Embryonic facial prominence (tissue), 1 donor: ENCODE results near the gene KNTC1.
"Not testable (repeated sequence)": the region's sequence is repeated elsewhere in the genome, so short reads cannot be mapped to it uniquely, and the experiment has no call there.

ENCODE experiments used
- DNase-seq: peaks from one replicate; pipeline ENCODE4 v3.0.0-alpha.2; 2016; ENCODE audit errors: extremely low spot score

Gene KNTC1

DNA sequence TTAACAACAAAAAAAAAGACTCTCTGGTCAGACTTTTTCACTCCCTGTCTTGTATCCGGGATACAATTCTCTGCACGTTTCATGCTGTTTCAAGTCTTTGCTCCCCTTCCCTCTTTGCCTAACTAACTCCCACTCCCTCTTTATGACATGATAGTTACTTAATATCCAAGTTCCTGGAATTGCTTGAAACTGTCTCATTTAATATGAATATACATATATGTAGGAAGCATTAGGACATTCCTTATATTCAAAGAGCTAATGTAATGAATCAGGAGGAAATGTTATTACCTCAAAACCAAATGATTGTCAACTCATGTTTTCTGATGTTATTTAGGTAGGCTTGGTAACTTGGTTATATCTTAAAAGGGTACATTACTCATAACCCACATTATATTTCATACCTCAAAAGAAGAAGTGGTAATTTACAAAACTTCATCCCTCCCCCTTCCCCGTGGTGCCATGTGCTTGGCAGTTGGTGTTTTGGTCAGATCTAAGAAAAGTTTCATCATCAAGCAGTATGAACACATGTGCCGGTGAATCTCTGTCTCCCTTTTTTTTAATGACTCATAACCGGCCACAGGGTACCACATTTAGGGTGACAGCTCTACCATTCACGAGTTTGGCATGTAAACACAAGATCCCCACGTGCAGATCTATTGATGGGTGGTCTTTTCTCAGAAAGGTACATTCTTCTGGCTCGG is 119.6 kb downstream of the KNTC1 start:
- DNase-seq = no peak

DNA sequence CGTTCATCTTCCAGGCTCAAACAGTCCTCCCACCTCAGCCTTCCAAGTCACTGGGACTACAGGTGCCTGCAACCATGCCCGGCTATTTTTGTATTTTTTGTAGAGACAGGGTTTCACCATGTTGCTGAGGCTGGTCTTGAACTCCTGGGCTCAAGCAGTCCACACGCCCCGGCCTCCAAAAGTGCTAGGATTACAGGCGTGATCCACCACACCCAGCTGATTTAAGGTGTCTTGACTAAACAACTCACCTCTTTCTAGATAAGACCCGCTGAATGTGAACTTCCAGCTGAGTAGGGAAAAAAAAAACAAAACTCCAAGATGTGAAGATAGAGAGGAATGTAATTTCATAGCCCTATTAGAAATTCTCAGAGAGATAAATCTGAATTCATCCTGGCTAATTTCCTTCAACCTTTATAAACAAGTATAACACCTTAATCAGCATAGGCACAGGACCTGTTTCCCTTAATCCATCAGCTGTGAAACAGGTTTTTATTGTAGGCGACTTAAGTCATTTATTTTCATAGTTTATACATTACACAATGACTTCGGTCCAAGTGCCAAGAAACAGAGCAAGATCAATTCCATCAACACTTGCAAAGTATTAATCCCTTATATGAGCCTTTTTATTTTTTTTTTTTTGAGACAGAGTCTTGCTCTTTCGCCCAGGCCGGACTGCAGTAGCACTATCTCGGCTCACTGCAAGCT is 124.6 kb downstream of the KNTC1 start:
- DNase-seq = no peak

DNA sequence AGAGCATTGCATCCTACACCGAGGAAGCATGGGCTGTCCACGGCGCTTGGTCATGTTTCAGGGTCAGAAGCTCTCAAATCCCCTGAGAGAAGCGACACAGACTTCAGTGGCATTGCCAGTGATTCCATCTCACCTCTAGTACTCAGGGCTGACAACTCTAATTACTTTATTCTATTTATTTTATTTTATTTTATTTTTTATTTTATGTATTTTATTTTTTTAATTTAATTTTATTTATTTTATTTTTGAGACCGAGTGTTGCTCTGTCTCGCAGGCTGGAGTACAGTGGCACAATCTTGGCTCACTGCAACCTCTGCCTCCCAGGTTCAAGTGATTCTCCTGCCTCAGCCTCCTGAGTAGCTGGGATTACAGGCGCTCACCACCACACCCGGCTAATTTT is 126.2 kb downstream of the KNTC1 start:
- DNase-seq = not testable (repeated sequence)

DNA sequence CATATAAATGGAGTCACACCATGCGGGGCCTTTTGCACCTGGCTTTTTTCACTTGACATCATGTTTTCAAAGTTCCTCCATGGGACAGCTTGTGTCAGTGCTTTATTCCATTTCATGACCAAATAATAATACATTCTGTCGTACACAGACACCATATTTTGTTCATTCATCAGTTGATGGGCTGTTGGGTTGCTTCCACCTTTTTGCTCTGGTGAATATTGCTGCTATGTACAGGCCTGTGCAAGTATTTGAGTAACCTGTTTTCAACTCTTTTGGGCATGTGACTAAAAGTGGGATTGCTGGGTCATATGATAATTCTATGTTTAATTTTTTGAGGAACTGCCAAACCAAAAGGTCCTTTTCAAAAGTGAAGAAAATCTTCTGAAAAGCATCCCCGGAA is 129.2 kb downstream of the KNTC1 start:
- no peak for DNase-seq

DNA sequence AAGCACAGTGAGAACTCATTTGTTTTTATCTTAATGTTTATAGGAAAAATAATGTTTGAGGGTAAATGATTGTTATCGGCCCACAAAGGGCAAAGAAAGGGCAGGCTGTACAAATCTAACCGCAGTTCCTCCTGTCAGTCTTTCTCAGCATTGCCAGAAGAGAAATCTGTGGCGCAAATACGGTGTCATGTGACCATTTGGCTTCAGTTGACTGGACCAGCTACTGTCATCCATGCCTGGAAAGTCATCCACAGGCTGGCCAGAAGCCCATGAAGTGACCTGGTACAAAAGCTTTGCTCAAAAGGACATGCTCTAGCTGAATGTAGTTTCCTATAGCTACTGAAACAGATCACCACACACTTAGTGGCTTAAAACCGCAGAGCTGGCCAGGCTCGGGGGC is 132.5 kb downstream of the KNTC1 start:
- DNase-seq = no peak

DNA sequence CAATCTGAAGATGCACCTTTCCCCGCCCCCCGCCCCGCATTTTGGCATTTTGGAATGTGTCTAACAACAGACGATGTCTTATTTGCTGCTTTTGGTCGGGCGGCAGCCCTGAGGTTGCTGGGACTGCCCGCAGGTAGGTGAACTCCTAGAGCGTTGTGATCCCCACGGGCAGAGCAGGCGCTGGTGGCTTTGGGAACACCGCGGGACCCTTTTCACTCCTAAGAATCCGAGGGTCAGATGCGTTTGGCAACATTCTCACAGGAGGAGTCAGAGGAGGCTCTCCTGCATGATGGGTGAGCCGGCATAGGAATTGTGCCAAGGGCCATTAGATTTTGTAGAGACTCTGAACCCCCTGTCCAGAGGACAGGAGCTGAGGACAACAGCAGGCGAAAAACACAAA is 134.2 kb downstream of the KNTC1 start:
- DNase-seq = no peak

DNA sequence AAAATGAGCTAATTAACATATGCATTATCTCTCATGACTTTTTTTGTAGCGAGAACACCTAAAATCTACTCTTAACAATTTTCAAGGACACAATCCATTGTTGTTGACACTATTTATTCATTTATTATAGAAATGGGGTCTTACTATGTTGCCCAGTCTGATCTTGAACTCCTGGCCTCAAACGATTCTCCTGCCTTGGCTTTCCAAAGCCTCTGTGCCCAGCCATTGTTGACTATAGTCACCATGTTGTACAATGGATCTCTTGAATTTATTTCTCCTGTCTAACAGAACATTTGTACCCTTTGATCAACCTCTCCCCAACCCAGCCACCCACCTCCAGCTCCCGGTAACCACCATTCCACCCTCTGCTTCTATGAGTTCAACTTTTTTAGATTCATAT is 134.9 kb downstream of the KNTC1 start:
- no peak for DNase-seq

DNA sequence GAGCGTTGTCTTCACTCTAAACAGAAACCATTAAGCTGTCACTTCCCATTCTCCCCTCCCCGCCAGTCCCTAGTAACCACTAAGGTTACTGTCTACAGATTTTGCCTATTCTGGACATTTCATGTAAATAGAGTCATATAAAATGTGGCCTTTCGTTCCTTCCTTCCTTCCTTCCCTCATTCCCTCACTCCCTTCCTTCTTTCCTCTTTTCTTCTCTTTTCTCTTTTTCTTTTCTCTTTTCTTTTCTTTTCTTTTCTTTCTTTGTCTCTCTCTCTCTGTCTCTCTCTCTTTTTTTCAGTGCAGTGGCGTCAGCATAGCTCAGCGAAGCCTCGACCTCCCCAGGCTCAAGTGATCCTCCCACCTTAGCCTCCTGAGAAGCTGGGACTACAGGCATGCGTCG is 138.3 kb downstream of the KNTC1 start:
- DNase-seq = no peak

DNA sequence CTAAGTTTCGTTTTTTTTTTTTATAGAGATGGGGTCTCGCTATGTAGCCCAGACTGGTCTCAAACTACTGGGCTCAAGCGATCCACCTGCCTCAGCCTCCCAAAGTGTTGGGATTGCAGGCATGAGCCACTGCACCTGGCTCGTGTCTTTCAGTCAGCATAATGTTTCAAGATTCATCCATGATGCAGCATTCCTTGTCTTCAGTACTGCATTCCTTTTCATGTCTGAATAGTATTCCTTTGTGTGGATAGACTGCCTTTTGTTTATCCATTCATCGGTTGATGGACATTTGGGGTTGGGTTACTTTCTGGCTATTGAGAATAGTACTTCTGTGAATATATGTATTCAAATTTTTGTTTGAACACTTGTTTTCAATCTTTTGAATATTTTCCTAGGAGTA is 138.7 kb downstream of the KNTC1 start:
- no peak for DNase-seq

DNA sequence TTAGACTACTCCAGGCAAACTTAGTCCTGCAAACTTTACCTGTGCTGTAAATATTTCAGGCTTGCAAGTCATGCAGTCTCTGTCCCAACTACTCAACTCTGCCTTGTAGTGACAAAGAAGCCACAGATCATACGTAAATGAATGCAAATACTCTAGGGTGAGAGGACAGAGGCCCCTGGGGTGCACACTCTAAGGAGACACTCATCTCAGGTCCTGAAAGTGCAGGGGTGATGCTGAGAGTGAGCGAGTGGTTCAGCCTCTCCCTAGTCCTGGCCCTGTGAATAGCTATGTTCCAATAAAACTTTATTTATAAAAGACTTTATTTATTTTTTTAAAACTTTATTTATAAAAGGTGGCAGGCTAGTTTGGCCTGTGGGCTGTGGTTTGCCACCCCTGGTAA is 141.2 kb downstream of the KNTC1 start:
- no peak for DNase-seq

DNA sequence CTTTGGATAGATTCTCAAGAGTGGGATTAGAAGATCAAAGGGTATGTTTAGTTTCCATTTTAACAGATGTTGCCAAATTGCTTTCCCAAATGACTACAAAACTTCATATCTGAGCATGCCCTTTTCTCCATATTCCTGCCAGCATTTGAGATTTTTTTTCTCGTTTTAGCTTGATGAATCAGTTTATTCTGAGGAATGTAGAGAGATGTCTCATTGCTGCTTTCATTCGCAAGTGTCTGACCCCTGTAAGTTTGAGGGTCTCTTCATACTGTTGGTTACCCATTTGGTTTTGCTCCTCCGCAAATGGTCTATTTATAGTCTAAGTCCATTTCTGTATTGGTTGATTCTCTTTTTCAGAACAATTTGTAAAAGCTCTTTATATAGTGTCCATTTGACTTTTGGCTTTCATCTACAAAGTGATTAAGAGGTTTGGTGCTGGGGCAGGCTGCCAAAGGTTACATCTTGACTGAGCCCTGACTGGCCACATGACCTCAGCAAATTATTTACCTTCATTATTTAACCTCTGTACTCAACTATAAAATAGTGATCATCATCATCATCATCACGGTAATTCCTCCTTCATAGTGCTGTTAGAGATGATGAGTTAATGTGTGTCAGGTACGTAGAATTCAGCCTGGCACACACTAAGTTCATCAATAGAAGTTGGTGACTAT is 142.5 kb downstream of the KNTC1 start:
- no peak for DNase-seq

DNA sequence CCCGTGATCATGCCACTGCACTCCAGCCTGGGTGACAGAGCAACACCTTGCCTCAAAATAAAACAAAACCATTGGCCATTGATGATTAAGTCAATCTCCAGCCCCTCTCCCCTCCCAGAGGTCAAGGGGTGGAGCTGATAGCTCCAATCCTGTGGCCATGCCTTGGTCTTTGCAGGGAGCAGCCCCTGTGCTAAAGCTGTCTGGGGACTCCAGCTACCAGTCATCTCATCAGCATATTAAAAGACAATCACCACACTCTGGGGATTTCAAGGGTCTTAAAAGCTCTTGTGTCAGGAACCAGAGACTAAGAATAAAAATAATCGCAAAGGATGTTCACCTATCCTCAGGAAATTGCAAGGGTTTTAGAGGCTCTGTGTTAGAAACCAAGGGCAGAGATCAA is 145.5 kb downstream of the KNTC1 start:
- no peak for DNase-seq
